Prostate gland (tissue), 2 donors: ENCODE results near the gene OLFML1. TPM values are rescaled to one million over a fixed set of nuclear protein-coding genes. Genes with fewer than 3 reads are reported as not detected.
A peak's percentile ranks its signal among the peaks of the same experiment; 100 is the strongest.

Experiments used
- DNase-seq: peaks from one replicate; pipeline ENCODE4 v3.0.0-alpha.2; 2019; ENCODE audit warnings: low spot score
- H3K27ac ChIP-seq, 2 donors: fragments of 200-600 bp; sonication (generic); 2 replicates each; pipeline ENCODE4 v1.5.1; 2017 to 2019
- H3K27me3 ChIP-seq: fragments of 200-600 bp; sonication (generic); replicated peaks from 2 replicates; pipeline ENCODE4 v1.5.1; 2019; ENCODE audit not compliant: insufficient read depth
- H3K36me3 ChIP-seq, 2 donors: fragments of 200-600 bp; sonication (generic); 1 replicate in 1 of 2; 2 replicates in 1 of 2; pipeline versions ENCODE4 v1.5.1 to v1.8.1; 2017 to 2019
- H3K4me1 ChIP-seq: fragments of 200-600 bp; sonication (generic); replicated peaks from 2 replicates; pipeline ENCODE4 v1.5.1; 2019
- H3K4me3 ChIP-seq, 2 donors: fragments of 200-600 bp; sonication (generic); 2 replicates each; pipeline ENCODE4 v1.5.1; 2017 to 2019
- H3K9me3 ChIP-seq: fragments of 200-600 bp; sonication (generic); 2 replicates; pipeline ENCODE4 v1.5.1; 2017
- CTCF ChIP-seq, 4 experiments: fragments of 200-600 bp in 2 of 4; fragments of 450-650 bp in 2 of 4; sonication (generic) in 2 of 4; IDR thresholded peaks; 1 replicate in 3 of 4; 2 replicates in 1 of 4; pipeline ENCODE4 v1.5.1; 2016 to 2019; ENCODE audit warnings: antibody characterized with exemption in 4 of 4, mild to moderate bottlenecking in 2 of 4, moderate library complexity in 2 of 4
- POLR2A ChIP-seq: fragments of 450-650 bp; IDR thresholded peaks from one replicate; pipeline ENCODE4 v1.6.1; 2016; ENCODE audit warnings: antibody characterized with exemption, mild to moderate bottlenecking
- POLR2AphosphoS5 ChIP-seq: sonication (generic); formaldehyde crosslinking; IDR thresholded peaks from one replicate; pipeline ENCODE4 v1.6.1; 2017; ENCODE audit warnings: antibody characterized with exemption
- WGBS: methylation state at CpG from one replicate; pipeline ENCODE4 v1.1.5; 2018; 5-methylcytosine and 5-hydroxymethylcytosine counted together
- intact Hi-C: fragments of 100-400 bp; cut with DNase I; formaldehyde crosslinking; loops from one replicate; pipeline ENCODE4 v1.14.2; 2022
- total RNA-seq, 2 donors: library from RNA; depleted of rRNA; stranded (reverse); fragments of >200 nt; gene quantifications; one replicate each; pipeline ENCODE4 v1.1.0, GENCODE V29; 2016

OLFML1 gene
- total RNA-seq, 2 donors from 2014 or later, result 3.5 to 4.4 TPM

GRCh38 chr11:7532405-7533145 is 47.3 kb downstream of the OLFML1 start:
- Histone ChIP-seq H3K36me3 (no peaks in the 10 kb centered on the region), H3K27ac (no peak overlapping the region), H3K4me1 (peaks cover 9% of the 10 kb centered on the region), H3K4me3 (no peak overlapping the region), H3K9me3 (no peaks in the 10 kb centered on the region), H3K27me3 (no peaks in the 10 kb centered on the region)
- 61% methylated on average over 8 of the region's 8 CpGs for WGBS
- no peak for TF ChIP-seq POLR2A
- TF ChIP-seq CTCF (IDR thresholded peaks at IDR 0.05), result no peak
- no peak for TF ChIP-seq POLR2AphosphoS5
- no peak for DNase-seq
- intact Hi-C loops, result no loop called here

- Histone ChIP-seq H3K36me3 (no peaks in the 10 kb centered on the region), H3K27ac (no peak overlapping the region), H3K4me1 (peaks cover 16% of the 10 kb centered on the region), H3K27me3 (no peaks in the 10 kb centered on the region), H3K9me3 (no peaks in the 10 kb centered on the region), H3K4me3 (no peak overlapping the region)
- 82% methylated on average over 8 of the region's 8 CpGs for WGBS
- intact Hi-C loops, result no loop called here
- peak; percentile 48 for TF ChIP-seq POLR2AphosphoS5
- TF ChIP-seq POLR2A, result no peak
- no peak for DNase-seq
Observed at GRCh38 chr11:7533199-7534041, 48.1 kb downstream of the OLFML1 start.

GRCh38 chr11:7534042-7534378 is 48.7 kb downstream of the OLFML1 start:
- H3K27me3 ChIP-seq, result no peaks in the 10 kb centered on the region
- H3K27ac ChIP-seq, result no peak overlapping the region
- no peaks in the 10 kb centered on the region for H3K36me3 ChIP-seq
- no peak for TF ChIP-seq POLR2AphosphoS5
- no peak for TF ChIP-seq CTCF (IDR thresholded peaks at IDR 0.05)
- TF ChIP-seq POLR2A, result no peak
- intact Hi-C loops, result no loop called here
- no peaks in the 10 kb centered on the region for H3K9me3 ChIP-seq
- no peak for DNase-seq
- peaks cover 17% of the 10 kb centered on the region for H3K4me1 ChIP-seq
- no peak overlapping the region for H3K4me3 ChIP-seq

- H3K4me1 ChIP-seq, result peaks cover 23% of the 10 kb centered on the region
Observed at GRCh38 chr11:7536100-7536499, 50.8 kb downstream of the OLFML1 start.

GRCh38 chr11:7537265-7537664 is 52.0 kb downstream of the OLFML1 start:
- Histone ChIP-seq H3K9me3 (no peaks in the 10 kb centered on the region), H3K36me3 (no peaks in the 10 kb centered on the region), H3K27me3 (no peaks in the 10 kb centered on the region), H3K27ac (peak overlapping the region; percentile 69 to 80), H3K4me1 (peaks cover 23% of the 10 kb centered on the region), H3K4me3 (no peak overlapping the region)
- 65% methylated on average over 6 of the region's 6 CpGs for WGBS
- intact Hi-C loops, result no loop called here
- DNase-seq, result no peak
- TF ChIP-seq POLR2A, result no peak
- no peak for TF ChIP-seq POLR2AphosphoS5
- no peak for TF ChIP-seq CTCF (IDR thresholded peaks at IDR 0.05)

More at GRCh38 chr11:7536100-7536499, 50.8 kb downstream of the OLFML1 start:
- Histone ChIP-seq H3K36me3 (no peaks in the 10 kb centered on the region), H3K27ac (no peak overlapping the region), H3K27me3 (no peaks in the 10 kb centered on the region), H3K4me3 (no peak overlapping the region), H3K9me3 (no peaks in the 10 kb centered on the region)
- no peak for TF ChIP-seq POLR2AphosphoS5
- intact Hi-C loops, result no loop called here
- WGBS, result 57% methylated on average over 8 of the region's 8 CpGs
- DNase-seq, result no peak
